HG03432 (cell line): ENCODE measurements around the gene GRID1.

Experiments
- ATAC-seq: cut with Tn5 transposase; IDR thresholded peaks from one replicate; pipeline ENCODE4 v1.9.1; 2021; ENCODE audit warnings: mild to moderate bottlenecking, moderate library complexity; ENCODE audit not compliant: unreplicated experiment

The GRID1 gene

DNA sequence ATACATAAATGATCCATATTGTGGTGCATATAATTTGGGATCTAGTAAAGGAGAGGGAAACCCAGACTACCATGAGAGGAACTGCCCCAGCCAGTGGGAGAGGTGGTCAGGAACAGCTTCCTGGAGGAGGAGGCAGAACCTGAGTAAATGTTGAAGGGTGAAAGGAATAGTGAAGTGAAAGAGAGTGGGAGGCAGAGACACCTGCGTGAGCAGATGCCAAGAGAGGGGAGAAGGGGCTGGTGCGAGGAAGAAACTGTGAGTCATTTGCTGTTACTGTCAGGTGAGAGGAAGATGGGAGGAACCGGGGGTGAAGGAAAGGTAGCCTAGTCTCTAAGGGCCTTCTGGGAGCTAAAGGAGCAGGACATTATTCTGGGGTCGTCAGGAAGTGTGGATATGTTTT, 294.8 kb downstream of the GRID1 start:
- ATAC-seq, result no peak

DNA sequence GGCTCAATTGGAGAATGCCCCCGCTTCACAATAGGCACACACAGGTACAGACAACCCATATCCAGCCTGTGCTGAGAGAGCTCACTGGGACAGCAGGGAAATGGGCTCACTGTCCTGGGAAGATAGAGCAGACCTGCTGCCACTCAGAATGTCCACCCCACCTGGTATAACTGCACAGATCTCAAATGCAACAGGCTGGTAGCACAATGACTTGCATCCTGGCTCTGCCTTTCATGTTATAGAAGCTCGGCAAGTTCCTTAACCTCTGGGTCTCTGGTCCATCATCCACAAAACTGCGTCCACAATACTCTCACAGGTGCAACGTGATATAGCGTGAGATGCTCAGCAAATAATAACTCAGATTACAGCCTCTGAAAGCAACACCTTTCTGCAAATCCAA, 295.4 kb downstream of the GRID1 start:
- ATAC-seq, result no peak

DNA sequence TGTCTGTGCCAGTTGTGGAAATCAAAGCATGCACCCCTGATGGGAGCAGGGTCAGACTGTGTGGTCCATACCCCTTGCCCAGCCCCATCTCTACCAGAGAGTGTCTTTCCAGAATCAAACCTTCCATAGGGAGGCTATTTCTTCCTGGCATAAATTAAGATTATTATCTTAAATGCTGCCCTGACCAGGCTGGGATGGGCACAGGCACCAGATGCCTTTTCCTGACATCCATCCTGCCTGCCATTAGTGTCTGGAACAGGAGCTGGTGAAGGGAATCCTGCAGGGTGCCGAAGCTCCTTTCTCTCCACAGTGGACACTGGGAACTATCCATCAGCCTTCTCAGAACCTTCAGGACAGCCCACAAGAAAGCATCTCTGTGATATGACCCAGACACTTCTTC, 296.3 kb downstream of the GRID1 start:
- ATAC-seq, result no peak

DNA sequence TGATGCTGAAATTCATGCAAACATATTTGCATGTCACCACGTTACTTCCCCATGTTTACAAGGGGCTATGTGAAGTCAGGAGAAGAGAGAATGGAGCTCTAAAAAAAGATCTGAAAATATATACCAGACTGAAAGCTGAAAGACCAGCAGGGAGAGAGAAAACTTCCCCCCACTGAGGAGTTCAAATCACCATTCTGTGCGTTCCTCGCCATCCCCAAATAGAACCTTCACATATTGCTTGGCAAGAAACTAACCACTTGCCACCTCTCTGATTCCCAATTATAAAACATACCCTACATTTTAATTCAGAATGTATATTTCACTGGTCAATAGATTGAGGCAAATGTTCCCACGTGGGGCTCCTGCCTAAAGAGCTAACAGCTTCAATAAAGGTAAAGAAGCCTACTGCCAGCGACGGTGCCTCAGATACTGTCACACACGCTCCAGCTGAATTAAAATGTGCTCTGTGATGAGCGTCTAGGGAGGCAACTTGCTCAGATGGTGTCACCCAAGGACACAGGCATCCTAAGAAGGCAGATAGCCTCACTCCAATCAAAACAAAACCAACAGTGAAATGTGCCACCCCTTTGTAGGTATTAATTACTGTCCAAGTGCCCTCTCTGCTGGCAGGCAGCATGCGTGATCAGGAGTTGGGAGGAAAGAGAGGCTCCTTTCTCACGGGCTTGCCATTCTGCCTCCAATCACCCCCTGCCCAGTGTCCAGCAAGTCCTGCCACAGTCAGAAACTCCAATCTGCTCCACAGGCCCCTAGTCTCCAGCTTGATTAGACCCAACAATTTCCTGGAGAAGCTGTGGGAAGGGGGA, 298.2 kb downstream of the GRID1 start:
- no peak for ATAC-seq

DNA sequence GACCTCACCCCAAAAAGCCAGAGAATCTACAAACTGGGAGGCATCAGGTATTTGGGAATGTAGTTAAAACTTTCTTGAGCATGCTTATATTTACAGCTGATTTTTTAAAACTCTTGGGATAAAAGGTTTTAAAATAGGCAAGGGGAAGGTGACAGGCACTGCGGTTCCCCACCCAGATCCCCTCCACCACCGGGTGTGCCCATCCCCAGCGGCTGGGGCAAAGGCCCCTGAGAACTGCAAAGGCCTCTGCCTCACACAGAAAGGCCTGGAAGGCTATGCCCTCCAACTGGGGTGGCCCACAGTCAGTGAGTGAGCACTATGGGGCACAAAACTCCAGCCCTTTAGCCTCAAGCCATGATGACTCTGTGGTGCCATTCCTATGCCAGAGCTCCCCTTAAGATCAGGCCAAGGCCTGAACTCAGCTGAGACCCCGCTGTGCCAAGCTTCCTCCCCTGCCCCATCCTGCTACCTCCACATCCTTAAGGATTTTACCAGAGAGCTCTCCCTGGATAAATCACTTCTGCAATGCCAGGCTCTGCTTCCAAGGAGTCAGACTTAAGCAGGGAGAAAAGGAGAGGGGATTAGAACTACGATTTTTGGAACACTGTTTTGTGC, 299.1 kb downstream of the GRID1 start:
- ATAC-seq, result no peak

DNA sequence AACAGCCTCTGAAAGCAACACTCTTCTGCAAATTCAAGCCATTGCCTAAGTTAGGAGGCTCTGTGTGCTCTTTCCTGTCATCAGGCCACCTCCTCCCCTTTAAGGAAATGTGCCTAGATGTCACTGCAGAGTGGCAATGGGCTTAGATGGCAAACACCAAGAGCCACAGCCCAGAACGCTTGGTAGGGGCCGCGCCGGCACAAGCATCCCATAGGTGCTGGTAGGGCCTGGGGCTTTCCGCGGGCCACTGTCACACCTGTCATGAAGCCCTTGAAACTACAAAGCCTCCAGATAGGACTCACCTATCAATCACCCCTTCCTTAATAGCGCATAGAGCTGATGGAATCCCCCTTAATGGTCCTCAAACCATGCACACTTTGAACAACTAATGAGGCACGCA, 299.9 kb downstream of the GRID1 start:
- ATAC-seq, result no peak

DNA sequence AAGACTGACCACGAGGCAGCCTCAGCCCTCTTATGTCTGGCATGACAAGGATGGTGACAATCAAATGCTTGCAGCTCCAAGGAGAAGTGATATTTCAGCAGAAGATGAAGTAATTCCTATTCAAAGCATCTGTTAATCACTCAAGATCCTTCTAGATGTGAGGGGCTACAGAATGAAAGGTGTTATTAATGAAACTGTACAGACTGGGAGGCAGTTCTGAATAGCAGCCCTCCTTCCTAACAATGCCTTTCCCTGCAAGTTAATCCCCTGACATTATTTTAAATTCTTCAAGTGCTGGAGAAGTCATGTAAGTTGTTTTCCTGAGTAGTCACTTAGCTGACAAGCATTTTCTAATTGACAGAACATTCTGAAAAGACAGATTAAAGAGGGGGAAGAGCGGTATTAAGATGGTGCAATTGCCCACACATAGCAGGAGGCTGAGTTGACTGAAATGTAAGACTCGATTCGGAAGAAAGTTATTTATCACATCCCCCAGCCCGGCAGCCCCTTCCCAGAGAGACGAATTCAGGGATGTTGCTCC, 300.8 kb downstream of the GRID1 start:
- ATAC-seq, result no peak

DNA sequence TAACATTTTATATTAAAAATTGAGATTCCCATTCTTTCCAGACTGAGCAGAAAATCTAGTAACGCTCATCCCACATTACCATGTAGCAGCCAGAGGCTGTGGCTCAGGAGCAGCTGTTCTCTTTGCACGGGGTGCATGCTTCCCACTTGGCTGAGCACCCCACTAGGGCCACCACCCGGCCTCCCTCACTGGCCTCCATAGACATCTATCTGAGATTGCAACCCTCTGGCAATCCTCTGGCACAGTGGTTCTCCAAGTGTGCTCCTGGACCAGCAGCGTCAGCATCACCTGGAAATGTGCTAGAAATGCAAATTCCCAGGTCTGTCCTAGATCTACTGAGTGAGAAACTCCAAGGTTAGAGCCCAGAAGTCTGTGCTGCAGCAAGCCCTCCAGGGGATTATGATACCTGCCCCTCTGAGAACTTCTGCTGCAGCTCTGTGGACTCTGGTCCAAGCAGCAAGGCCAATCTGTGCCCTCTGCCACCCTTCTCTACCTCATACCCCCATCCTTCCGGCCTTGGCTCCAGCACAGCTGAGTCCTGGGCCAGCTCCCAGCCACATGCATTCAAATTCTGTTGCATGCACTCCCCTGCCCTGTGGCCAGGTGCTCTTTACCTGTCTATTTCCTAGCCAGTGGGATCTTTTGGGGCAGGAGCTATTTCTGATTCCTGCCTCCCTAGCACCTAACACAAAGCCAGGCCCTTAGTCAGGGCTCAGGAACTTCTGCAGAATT, 301.5 kb downstream of the GRID1 start:
- no peak for ATAC-seq

DNA sequence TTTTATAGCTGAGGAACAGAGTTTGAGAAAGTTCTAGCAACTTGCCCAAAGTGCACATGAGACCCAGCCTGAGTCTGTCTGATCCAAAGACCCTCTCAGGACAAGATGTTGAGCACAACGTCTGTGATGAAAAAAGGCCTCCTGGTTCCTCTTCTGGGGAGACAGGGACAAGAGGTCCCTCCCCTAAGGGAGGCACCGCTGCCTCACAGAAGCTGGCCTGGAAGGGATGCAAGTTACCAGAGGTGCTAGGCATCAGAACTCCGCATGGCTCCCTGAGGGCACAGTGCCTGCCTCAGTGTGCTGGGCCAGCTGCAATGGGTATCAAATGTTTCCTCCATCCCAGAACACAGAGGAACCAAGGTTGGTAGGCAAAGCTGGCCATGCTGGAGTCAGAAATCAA, 302.4 kb downstream of the GRID1 start:
- no peak for ATAC-seq

DNA sequence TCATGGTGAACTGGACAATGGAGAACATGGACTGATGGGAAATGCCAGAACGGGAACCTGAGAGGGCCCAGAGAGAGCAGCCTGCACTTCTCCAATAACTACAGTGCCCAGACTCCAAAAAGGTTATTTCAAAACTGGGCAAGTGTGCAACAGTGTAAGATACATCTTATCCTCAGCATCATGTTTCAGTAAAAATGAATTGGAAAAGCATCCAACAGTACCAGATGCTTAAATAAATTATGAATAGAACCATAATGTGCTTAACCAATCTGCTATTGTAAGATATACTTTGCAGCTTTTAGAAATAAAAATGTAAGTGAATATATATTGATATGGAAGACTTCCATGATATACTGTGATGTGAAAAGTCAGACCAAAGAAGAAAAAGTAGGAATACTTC, 303.3 kb downstream of the GRID1 start:
- no peak for ATAC-seq

DNA sequence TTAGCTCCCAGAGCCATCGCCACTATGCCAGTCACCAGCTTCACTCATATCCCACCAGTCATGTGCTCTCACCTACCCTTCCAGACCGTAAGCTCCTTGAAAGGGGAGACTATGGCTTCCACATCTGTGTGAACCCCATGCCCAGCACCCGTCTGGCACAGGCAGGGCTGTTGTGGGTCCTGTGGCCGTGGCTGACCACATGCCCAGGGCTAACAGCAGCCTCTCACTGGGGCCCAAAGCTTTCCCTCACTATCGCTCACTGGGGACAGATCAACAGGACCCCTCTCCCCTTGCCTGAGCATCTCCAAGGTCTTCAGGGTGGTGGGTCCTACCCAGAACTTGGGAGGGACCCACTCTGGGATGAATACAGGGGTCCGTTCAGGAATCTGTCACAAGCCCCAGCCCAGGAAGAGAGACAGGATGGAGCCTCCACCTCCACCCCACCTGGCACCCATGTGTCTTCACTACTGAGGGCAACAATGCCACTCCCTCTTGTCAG, 303.9 kb downstream of the GRID1 start:
- no peak for ATAC-seq

DNA sequence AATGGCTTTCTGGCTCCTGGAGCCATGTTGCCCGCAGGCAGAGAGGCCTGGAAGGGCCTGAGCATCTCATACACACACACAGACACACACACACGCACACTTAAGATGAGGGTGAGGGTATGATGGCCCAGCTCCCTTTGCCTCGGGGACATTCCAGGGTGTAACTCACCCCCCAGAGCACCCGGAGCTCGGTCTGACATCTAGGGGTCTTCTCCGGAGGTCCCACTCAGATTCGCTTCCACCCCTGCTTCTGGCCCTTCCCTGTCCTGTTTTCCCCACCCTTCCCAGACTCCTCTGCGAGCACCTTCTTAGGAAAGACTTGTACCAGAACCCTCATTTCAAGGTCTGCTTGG, 304.4 kb downstream of the GRID1 start:
- no peak for ATAC-seq

DNA sequence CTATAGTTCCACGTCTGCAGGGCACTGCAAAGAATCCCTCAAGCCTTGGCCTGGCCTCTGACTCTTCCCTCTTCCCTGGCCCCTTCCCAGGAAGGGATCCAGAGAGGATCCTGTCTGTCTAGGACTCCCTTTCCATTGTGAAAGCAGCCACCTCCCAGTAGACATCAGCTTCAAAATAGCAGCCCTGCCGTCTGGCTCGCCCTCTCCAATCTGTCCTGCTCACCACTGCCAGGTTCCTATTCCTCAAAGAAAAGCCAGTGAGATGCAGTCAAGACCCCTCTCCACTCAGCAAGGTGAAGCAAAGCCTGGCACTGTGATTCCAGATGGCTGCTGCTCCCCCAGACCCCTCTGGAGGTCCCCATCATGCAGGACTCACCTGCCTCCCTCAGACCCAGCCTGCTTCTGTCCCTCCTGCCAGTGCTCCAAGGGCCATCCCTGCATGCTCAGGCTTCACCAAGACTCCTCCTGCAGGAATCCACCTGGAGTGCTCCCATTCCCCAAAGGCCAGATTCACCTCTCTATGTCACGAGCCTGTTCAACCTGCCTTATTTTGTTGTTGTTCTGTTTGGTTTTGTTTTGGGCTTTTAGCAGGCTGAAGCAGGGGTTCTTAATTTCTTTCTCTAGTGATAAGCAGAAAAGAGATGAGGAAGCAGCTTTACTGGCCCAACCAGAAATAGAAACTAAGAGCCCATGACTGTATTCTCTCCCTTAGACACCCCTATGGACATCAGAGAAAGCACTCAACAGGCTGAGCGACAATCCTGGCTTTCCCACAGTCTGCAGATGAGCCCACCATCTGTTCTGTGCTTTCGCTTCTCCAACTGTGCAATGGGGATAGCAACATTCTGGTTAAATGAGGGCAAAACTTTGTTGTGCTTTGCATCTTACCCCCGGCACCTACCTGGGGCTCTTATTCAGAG, 305.1 kb downstream of the GRID1 start:
- no peak for ATAC-seq

DNA sequence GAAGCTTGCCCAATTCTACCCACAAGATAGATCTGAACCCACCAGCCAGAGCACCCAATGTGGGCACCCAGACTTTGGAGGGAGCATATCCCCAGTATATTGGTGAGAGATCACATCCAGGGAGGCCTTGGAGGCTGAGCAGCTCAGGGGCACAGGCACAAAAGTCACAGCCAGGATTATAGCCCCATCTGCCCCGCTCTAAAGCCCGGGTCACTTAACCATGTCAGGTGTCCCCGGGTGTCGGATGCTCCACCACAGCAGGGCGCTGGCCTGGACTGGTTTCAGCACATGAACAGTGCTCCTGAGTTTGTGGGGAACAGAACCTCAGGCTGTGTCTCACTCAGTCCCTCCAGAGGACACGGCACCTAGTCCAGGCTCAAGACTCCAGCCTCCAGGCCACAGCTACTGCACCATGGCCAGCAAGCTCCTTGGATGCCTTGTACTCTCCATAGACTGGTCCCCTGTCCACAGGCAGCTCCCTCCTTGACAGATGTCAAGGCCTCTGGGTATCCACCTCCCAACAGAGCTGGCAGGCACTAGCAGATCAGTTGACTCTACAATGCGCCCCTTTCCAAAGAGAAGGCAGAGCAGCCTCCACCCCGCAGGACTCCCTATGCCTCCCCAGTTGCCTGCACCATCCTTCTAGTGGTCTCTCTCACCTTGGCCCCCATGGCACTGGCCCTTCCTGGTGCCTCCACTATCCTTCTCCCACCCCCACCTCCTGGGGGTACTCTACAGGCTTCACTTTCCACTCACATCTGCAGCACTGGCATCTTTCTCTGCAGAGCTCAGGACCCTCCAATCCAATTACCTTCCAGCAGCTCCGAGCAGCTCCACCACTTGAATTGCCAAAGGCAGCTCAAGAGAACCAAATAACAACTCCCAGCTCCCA, 306.0 kb downstream of the GRID1 start:
- ATAC-seq, result no peak

DNA sequence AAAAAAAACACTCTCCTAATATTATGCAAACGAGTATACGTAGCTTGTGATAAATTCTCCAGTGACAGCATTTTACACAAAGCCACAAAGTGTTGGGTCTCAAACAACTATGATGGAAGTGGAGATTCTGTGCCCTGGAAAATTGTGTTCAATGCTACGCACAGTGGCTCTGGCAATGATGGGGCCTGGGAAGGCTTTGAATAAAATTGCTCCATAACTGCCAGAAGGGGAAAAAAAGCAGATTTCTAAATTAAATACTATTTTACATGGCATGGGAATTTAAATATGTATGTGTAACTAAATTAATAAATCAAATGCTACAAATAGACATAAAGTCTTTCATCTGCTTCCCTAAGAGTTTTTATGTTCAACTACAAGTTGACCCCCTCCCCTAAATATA, 306.7 kb downstream of the GRID1 start:
- no peak for ATAC-seq

DNA sequence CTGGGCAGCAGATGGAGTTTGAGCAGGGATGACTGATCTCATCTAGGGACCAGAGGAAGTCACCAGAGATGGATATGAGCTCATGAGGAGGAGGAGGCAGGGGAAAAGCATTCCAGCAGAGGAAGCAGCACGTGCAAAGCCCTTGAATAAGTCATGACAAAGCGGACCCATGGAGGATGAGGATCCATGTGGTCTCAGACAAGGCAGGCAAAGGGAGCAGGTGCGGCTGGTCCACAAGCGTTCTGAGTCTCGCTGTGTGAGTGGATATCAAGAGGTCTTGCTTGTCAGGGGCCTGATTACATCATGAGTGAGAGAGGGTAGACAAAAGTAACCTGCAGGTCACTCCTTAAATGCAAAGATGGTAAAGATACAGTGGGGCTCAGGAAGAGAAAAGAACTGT, 307.6 kb downstream of the GRID1 start:
- no peak for ATAC-seq

DNA sequence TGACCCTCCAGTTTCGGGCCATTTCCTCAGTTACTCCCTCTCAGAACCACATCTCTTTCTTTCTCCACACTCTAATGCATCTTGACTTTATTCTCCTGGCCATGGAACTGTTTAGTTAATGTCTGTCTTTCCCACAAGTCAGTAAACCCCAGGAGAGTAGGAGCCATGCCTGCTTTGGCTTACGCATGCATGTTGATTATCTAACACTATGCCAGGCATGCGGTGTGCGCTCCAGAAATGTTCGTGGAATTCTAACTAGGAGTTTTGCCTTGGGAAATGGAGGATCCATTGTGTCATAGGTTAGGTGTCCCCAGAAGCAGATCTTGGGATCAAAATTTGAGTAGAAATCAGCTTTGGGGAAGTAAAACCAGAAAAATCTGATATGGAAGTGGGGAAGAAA, 308.9 kb downstream of the GRID1 start:
- ATAC-seq, result no peak

DNA sequence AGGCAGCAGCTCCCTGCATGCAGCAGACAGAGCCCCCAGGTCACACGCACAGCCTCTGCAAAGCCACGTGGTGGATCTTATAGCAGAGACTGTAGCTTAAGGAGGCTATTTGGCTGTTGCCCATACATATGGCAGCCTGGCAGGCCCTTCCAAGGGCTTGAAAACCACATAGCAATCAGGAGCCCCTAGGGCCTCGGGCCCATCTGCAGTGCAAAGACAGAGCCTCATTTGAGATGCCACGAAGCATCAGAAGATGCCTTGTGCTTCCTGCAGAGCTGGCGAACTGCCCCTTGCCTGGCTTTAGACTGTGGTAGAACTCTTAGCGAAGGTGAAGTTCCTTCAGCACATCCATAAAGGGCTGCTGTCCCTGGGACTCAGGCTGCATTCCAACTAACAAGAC, 309.9 kb downstream of the GRID1 start:
- ATAC-seq, result no peak

DNA sequence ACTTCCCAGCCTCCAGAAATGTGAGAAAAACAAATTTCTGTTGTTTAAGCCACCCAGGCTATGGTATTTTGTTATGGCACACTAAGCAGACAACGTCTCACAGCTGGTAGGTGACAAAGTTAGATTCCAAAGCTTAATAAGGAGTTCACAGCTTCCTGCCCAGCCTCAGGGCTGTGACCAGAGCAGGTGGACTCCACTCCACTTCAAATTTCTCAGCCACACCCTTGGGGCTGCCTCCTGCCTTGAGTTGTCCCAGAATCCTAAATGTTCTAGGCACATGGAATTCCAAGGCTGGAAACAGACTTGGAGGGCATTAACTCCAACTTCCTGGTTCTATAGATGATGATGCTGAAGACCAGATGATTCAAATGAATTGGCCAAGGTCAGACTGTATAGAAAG, 310.7 kb downstream of the GRID1 start:
- no peak for ATAC-seq

DNA sequence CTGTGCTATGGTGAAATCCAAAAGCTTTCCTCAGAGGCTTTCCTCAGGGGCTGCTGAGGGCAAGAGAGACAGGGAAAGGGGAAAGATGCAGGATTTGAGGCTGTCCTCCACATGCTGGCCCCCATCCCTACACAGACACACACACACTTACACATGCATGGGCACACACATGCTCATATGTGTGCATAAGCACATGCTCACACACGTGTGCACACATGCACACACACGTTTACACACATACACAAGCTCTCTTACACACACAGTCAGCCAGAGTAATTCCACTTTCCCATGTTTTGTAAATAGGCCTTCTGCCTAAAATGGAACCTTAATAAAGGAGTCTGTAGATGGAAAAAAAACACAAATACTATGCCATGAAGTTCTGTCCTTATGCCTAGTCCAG, 312.9 kb downstream of the GRID1 start:
- no peak for ATAC-seq
